Measurements from ENCODE around the gene XYLT2.

- no peak for TF ChIP-seq CTCF (IDR thresholded peaks at IDR 0.05)
- no peak for TF ChIP-seq EZH2 (IDR thresholded peaks at IDR 0.05)
- TF ChIP-seq EZH2phosphoT487 (IDR thresholded peaks at IDR 0.05) = no peak
These were observed 17.5 kb downstream of the XYLT2 start for GRCh38 chr17:50363217-50364060.
